HG02759 (cell line): Measurements from ENCODE around the gene ROR1.

Source experiments
- ATAC-seq: cut with Tn5 transposase; IDR thresholded peaks from one replicate; pipeline ENCODE4 v1.9.1; 2021; ENCODE audit warnings: mild to moderate bottlenecking, moderate library complexity; ENCODE audit not compliant: unreplicated experiment

ROR1 gene

GRCh38 chr1:63849149-63849548 is 75.3 kb downstream of the ROR1 start:
- no peak for ATAC-seq

GRCh38 chr1:63854091-63854490 is 80.3 kb downstream of the ROR1 start:
- ATAC-seq = no peak

GRCh38 chr1:63855942-63856341 is 82.1 kb downstream of the ROR1 start:
- no peak for ATAC-seq

- ATAC-seq = no peak
Observed at GRCh38 chr1:63856924-63857323, 83.1 kb downstream of the ROR1 start.

GRCh38 chr1:63857478-63857877 is 83.7 kb downstream of the ROR1 start:
- no peak for ATAC-seq

- no peak for ATAC-seq
Observed at GRCh38 chr1:63858153-63858552, 84.3 kb downstream of the ROR1 start.

- no peak for ATAC-seq
Observed at GRCh38 chr1:63859480-63860275, 85.9 kb downstream of the ROR1 start.

- no peak for ATAC-seq
Observed at GRCh38 chr1:63861052-63861691, 87.4 kb downstream of the ROR1 start.

GRCh38 chr1:63863145-63863544 is 89.3 kb downstream of the ROR1 start:
- ATAC-seq = no peak

- no peak for ATAC-seq
Observed at GRCh38 chr1:63864224-63864641, 90.4 kb downstream of the ROR1 start.

- ATAC-seq = no peak
Observed at GRCh38 chr1:63865561-63865960, 91.7 kb downstream of the ROR1 start.

GRCh38 chr1:63866084-63866483 is 92.3 kb downstream of the ROR1 start:
- no peak for ATAC-seq

GRCh38 chr1:63867429-63868176 is 93.8 kb downstream of the ROR1 start:
- ATAC-seq = no peak

- no peak for ATAC-seq
Observed at GRCh38 chr1:63868268-63868781, 94.5 kb downstream of the ROR1 start.

- no peak for ATAC-seq
Observed at GRCh38 chr1:63870152-63870551, 96.3 kb downstream of the ROR1 start.

GRCh38 chr1:63871463-63871862 is 97.6 kb downstream of the ROR1 start:
- ATAC-seq = no peak

- ATAC-seq = no peak
Observed at GRCh38 chr1:63873751-63874150, 99.9 kb downstream of the ROR1 start.

GRCh38 chr1:63874278-63874880 is 100.6 kb downstream of the ROR1 start:
- ATAC-seq = no peak

- ATAC-seq = no peak
Observed at GRCh38 chr1:63875636-63876035, 101.8 kb downstream of the ROR1 start.

- ATAC-seq = no peak
Observed at GRCh38 chr1:63877021-63877767, 103.4 kb downstream of the ROR1 start.
